ENCODE results near the gene LYG1.
"Not testable (repeated sequence)": the region's sequence is repeated elsewhere in the genome, so short reads cannot be mapped to it uniquely, and the experiment has no call there.

LYG1 gene

DNA sequence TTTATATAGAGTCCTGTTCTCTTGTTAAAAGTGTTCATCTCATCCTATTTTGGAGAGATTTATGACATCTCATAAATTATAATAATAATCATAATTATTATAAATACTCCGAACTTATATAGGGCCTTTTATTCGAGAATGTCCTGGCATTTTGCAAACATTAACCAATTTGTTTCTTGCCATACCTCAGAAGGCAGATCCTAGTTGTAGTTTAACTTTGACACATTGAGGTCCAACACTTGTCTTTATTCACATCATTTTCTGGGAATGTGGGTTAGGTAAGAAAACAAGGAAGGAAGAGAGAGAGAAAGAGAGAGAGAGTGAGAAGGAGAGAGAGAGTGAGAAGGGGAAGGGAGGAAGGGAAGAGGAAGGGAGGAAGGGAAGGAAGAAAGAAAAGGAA is at the start of gene LYG1:
Gene LYG1 (minus strand): TSS at position 101 of the 400 bp plus-strand sequence. CDS start 5,527 bp downstream, outside the sequence.
- DNase-seq (ENCODE audit: low spot score), result not testable (repeated sequence)

- DNase-seq (ENCODE audit: low spot score), result no peak
Measured at GRCh38 chr2:99350194-99350593, 49.2 kb upstream of the LYG1 start.

DNA sequence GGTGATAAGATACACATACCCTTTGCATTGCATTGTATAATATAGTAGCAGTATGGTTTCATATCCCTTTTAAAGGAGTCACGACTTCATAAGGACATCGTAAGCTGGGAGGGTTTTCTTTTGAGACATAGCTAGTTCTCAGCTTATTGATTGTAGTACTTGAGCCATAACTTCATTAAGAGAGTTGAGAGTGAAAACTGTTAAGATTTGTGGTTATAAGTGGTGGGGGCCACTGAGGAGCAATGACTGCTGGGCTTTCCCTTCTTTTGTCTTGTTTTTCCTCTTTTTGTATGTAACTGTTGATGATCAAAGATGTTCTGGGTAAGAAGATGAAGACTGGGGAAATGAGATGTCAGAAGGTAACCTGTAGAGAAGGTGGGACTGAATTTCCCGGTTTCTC is 47.2 kb upstream of the LYG1 start:
- no peak for DNase-seq (ENCODE audit: low spot score)

- DNase-seq (ENCODE audit: low spot score), result no peak
Measured at GRCh38 chr2:99346218-99346617, 45.2 kb upstream of the LYG1 start.

GRCh38 chr2:99345446-99345845 is 44.4 kb upstream of the LYG1 start:
- not testable (repeated sequence) for DNase-seq (ENCODE audit: low spot score)

- no peak for DNase-seq (ENCODE audit: low spot score)
Measured at GRCh38 chr2:99342536-99342935, 41.5 kb upstream of the LYG1 start.

DNA sequence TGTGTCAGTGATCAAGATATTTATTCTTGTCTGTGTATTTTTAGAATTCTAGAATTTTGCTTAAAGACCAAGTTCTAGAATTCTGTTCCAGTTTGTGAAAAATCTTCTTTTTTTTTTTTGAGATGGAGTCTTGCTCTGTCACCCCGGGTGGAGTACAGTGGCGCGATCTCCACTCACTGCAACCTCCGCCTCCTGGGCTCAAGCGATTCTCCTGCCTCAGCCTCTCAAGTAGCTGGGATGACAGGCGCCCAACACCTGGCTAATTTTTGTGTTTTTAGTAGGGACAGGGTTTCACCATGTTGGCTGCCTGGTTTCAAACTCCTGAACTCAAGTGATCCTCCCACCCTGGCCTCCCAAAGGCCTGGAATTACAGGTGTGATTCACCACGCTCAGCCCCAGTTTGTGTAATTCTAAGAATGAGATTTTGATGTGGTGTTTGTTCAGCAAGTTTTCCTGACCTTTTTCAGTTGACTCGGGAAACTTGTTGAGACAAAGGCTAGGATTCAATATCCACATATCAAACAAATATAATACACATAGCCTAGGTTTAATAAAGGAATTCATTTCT is 39.8 kb upstream of the LYG1 start:
- DNase-seq (ENCODE audit: low spot score), result no peak

GRCh38 chr2:99338029-99338585 is 37.1 kb upstream of the LYG1 start:
- DNase-seq (ENCODE audit: low spot score), result peak; percentile 11

DNA sequence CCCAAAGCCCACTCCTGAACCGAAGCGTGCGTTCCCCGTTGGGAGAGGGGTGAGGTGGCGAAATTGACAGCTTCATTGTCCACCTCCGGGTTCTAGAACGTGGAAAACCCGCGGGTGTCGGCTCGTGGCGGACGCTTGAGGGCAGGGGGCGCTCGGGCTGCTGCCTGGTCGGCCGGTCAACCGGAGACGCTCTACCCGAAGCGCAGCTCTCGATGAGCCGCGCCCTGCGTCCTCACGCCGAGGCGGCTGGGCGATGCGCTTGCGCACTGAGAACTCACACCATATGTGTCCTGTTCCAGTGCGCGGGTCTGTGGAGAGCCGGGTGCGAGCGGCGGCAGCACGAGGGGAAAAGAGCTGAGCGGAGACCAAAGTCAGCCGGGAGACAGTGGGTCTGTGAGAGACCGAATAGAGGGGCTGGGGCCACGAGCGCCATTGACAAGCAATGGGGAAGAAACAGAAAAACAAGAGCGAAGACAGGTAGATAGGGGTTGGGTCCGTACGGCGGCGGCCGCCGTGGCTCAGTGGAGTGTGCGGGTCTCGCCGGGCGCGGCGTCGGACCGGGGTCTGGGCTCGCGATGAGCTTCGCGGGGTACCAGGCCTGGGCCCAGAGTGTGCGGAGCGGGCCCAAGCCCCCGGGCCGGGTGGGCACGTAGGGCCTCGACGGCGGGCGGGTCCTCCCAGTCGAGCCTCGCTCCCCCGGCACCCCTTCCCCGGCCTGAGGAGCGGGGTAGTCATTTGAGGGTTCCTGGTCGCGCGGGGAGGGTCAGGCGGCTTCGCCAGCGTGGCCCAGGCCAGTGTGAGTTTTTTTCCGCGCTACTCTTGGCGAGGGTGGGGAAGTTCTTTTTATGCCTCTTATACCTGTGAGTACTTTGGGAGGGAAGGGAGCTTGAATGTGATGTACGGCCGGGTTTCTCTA is 36.4 kb upstream of the LYG1 start, which contains the start of gene EIF5B:
Gene EIF5B (plus strand): TSS at position 277 of the 916 bp plus-strand sequence. CDS start 166 bp downstream, at position 443.
- DNase-seq (ENCODE audit: low spot score), result peak; percentile 96

- DNase-seq (ENCODE audit: low spot score), result no peak
Measured at GRCh38 chr2:99336804-99337112, 35.8 kb upstream of the LYG1 start.

GRCh38 chr2:99335911-99336803 is 35.2 kb upstream of the LYG1 start, which contains the start of gene TXNDC9:
TSS of gene TXNDC9 (minus strand) at chr2:99336333. CDS start at chr2:99333210, 3,123 bp downstream.
- DNase-seq (ENCODE audit: low spot score), result peak; percentile 99

- DNase-seq (ENCODE audit: low spot score), result no peak
Measured at GRCh38 chr2:99325384-99325783, 24.4 kb upstream of the LYG1 start.

- DNase-seq (ENCODE audit: low spot score), result not testable (repeated sequence)
Measured at GRCh38 chr2:99317873-99318200, 16.8 kb upstream of the LYG1 start.

DNA sequence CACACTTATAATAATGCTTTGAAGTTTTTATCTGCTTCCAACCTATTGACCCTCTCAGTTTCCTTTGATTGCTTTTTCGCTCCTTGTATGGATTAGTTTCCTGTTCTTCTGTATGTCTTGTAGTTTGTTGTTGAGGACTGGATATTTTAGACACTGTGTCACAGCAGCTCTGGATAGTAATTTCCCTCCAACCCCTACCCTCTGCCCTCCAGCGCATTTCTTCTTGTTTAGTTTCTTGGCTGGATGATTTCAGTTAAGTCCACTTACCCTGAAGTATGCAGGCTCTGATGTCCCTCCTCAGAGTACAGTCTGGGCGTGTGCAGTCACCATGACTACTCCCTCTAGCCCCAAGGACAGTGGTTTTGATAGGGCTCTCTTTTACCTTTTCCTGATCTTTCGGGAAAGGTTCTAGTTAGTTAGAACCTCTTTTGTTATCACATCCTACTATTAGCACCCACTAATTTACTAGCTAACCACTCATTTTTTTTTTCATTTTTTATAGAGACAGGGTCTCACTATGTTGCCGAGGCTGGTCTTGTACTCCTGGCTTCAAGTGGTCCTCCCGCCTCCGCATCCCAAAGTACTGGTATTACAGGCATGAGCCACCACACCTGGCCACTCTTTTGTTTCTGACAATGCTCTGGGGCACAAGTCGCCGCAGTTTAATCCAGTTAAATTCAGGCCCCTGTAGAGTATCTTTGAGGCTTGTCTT is 16.3 kb upstream of the LYG1 start:
- no peak for DNase-seq (ENCODE audit: low spot score)

DNA sequence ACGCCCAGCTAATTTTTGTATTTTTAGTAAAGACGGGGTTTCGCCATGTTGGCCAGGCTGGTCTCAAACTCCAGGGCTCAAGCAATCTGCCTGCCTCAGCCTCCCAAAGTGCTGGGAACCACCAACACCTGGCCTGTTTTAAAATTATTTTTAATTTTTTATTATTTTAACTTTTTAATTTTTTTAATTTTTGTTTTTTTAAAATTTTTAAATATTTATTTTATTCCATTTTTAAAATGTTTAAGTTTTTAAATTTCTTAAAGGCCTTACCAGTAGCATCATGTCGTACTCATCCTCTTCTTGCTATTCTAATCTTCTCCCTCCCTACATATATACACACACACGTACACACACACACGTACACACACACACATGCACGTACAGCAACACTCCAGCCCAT is 1.4 kb downstream of the LYG1 start:
- DNase-seq (ENCODE audit: low spot score), result no peak

- DNase-seq (ENCODE audit: low spot score), result no peak
Measured at GRCh38 chr2:99297994-99298393, 3.0 kb downstream of the LYG1 start.

- no peak for DNase-seq (ENCODE audit: low spot score)
Measured at GRCh38 chr2:99285526-99285925, 15.5 kb downstream of the LYG1 start.

DNA sequence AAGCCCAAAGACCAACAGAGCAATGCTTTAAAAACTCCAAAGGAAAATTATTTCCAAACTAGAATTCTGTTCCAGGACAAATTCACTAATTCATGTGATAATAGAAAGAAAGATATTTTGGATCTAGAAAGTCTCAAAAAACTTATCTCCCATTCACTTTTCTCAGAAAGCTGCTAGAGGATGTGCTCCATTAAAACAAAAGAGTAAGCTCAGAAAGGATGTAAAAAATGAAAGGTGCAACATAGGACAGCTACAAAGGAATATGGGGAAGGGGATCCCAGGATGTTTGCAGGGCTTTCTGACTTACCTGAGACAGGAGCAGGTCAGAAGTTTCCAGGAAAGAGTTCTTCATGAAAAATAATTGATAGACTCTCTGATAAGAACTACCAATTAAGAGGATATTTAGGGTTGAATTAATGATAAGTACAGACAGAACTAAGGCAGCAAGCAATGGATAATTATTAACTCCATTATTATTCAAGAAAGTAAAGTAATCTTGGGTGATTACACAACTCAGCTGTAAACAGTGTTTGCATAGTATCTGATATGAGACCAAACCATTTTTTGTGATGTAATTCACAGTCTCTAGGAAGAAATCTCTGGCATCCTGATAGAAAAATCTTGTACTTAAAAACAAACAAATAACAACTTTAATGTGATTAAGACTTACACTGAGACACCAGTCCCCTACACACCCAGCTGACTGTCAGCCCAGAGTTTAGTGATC is 20.9 kb downstream of the LYG1 start:
- no peak for DNase-seq (ENCODE audit: low spot score)

- DNase-seq (ENCODE audit: low spot score), result peak; percentile 57
Measured at GRCh38 chr2:99278793-99279291, 22.2 kb downstream of the LYG1 start.

- DNase-seq (ENCODE audit: low spot score), result not testable (repeated sequence)
Measured at GRCh38 chr2:99278195-99278765, 22.7 kb downstream of the LYG1 start.

Data from AG08396 (cell line).